Hepatocyte (in vitro differentiated cells): Measurements from ENCODE around the gene ZMIZ1. TPM values are rescaled to one million over a fixed set of nuclear protein-coding genes. Genes with fewer than 3 reads are reported as not detected.
A peak's percentile ranks its signal among the peaks of the same experiment; 100 is the strongest.

Experiments used
- DNase-seq: peaks from one replicate; pipeline ENCODE4 v3.0.0-alpha.2; 2016; ENCODE audit warnings: low spot score
- H2AFZ ChIP-seq: fragments of 200-600 bp; sonication (generic); 2 replicates; pipeline ENCODE4 v1.6.0; 2016; ENCODE audit warnings: antibody characterized with exemption, mild to moderate bottlenecking
- H3K27ac ChIP-seq: fragments of 200-600 bp; sonication (generic); 2 replicates; pipeline ENCODE4 v1.5.1; 2016; ENCODE audit warnings: mild to moderate bottlenecking
- H3K27me3 ChIP-seq: fragments of 200-600 bp; sonication (generic); 2 replicates; pipeline ENCODE4 v1.6.1; 2016
- H3K36me3 ChIP-seq: fragments of 200-600 bp; sonication (generic); replicated peaks from 2 replicates; pipeline ENCODE4 v1.5.1; 2016; ENCODE audit warnings: low read depth; ENCODE audit not compliant: insufficient read depth
- H3K4me1 ChIP-seq: fragments of 200-600 bp; sonication (generic); 2 replicates; pipeline ENCODE4 v1.5.1; 2016; ENCODE audit warnings: mild to moderate bottlenecking, moderate library complexity; ENCODE audit not compliant: insufficient read depth
- H3K4me2 ChIP-seq: fragments of 200-600 bp; sonication (generic); 2 replicates; pipeline ENCODE4 v1.6.0; 2016
- H3K4me3 ChIP-seq: fragments of 200-600 bp; sonication (generic); 2 replicates; pipeline ENCODE4 v1.5.1; 2016; ENCODE audit warnings: mild to moderate bottlenecking
- H3K79me2 ChIP-seq: fragments of 200-600 bp; sonication (generic); 2 replicates; pipeline ENCODE4 v1.6.0; 2017; ENCODE audit warnings: mild to moderate bottlenecking
- H3K9me2 ChIP-seq: fragments of 200-600 bp; sonication (generic); replicated peaks from 2 replicates; pipeline ENCODE4 v1.6.0; 2017; ENCODE audit warnings: mild to moderate bottlenecking; ENCODE audit not compliant: insufficient read depth
- H3K9me3 ChIP-seq: fragments of 200-600 bp; sonication (generic); 2 replicates; pipeline ENCODE4 v1.5.1; 2016; ENCODE audit warnings: low read depth, mild to moderate bottlenecking
- H4K20me1 ChIP-seq: fragments of 200-600 bp; sonication (generic); 2 replicates; pipeline ENCODE4 v1.6.0; 2016; ENCODE audit warnings: mild to moderate bottlenecking; ENCODE audit not compliant: insufficient read depth, poor library complexity, severe bottlenecking
- EZH2 ChIP-seq: fragments of 200-600 bp; sonication (generic); IDR thresholded peaks from 2 replicates; pipeline ENCODE4 v1.6.1; 2016; ENCODE audit warnings: antibody characterized with exemption, mild to moderate bottlenecking, borderline replicate concordance
- EZH2phosphoT487 ChIP-seq: fragments of 200-600 bp; sonication (generic); IDR thresholded peaks from one replicate; pipeline ENCODE4 v1.6.1; 2018; ENCODE audit warnings: antibody characterized with exemption, mild to moderate bottlenecking, low read depth, moderate library complexity; ENCODE audit not compliant: unreplicated experiment, severe bottlenecking
- WGBS: methylation state at CpG from one replicate; pipeline ENCODE4 v1.1.6; 2016; ENCODE audit warnings: low lambda C conversion rate; ENCODE audit errors: missing lambda C conversion rate; 5-methylcytosine and 5-hydroxymethylcytosine counted together
- polyA plus RNA-seq: library from polyadenylated mRNA; unstranded; fragments of >200 nt; fragmentation: Nextera tagmentation; extraction: Ambion mirVana; gene quantifications from 2 replicates; pipeline ENCODE4 v1.2.1, GENCODE V29; 2016
- total RNA-seq: library from RNA; depleted of rRNA; stranded (reverse); fragments of >200 nt; gene quantifications from 2 replicates; pipeline ENCODE4 v1.2.3, GENCODE V29; 2014
- TF ChIP-seq, protein P1 (sequence below): fragments of 200-600 bp; sonication (generic); IDR thresholded peaks from 2 replicates; pipeline ENCODE4 v1.5.1; 2016; ENCODE audit warnings: antibody characterized with exemption, mild to moderate bottlenecking; ENCODE audit not compliant: poor library complexity

Gene ZMIZ1
- total and polyA plus RNA-seq, 2 experiments from 2014 or later, result 30.9 to 32.4 TPM

DNA sequence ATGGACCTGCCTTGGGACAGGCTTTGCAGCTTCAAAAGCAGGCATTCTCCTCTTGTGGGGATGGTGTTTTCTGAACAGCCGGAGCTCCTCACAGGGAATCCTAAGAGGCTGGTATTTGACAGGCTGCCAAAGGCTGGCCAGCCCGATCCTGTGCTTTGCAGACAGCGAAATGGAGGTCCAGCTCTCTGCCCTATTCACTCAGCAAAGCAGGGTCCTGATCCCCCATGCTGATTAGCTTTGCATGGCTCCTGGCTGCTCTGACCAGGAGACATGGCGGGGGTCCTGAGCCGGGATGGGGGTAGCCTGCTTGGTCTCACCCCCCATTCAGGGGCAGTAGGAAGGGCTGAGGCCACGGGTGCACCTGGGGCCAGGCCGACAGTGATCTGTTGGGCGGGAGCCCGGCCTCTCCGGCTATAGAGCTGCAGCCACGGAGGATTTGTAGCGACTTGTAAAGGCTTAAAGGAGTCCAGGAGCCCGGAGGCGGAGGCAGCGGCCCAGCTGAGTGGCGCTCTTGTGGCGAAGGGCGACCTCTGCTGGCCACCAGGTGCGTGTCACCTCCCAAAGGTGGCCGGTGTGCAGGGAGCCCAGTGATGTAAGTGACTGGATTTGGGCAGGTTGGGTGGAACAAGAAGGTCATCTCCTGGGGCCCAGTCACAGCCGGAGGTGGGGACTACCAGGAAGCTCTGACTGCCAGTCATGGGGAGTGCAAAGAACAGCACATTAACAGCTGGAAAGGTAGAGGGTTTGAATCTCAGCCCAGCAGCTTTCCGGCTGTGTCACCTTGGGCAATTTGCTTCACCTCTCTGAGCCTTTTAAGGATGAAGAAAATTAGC lies 126.5 kb downstream of the ZMIZ1 start:
- TF ChIP-seq EZH2 (no peak), EZH2phosphoT487 (no peak)
- TF ChIP-seq, protein P1, sequence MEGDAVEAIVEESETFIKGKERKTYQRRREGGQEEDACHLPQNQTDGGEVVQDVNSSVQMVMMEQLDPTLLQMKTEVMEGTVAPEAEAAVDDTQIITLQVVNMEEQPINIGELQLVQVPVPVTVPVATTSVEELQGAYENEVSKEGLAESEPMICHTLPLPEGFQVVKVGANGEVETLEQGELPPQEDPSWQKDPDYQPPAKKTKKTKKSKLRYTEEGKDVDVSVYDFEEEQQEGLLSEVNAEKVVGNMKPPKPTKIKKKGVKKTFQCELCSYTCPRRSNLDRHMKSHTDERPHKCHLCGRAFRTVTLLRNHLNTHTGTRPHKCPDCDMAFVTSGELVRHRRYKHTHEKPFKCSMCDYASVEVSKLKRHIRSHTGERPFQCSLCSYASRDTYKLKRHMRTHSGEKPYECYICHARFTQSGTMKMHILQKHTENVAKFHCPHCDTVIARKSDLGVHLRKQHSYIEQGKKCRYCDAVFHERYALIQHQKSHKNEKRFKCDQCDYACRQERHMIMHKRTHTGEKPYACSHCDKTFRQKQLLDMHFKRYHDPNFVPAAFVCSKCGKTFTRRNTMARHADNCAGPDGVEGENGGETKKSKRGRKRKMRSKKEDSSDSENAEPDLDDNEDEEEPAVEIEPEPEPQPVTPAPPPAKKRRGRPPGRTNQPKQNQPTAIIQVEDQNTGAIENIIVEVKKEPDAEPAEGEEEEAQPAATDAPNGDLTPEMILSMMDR, result peak; percentile 97
- Histone ChIP-seq H3K4me1 (peaks cover 12% of the 10 kb centered on the region), H3K4me3 (no peak overlapping the region), H3K79me2 (peaks cover 60% of the 10 kb centered on the region), H3K9me3 (no peaks in the 10 kb centered on the region), H3K27me3 (no peaks in the 10 kb centered on the region), H3K36me3 (no peaks in the 10 kb centered on the region), H3K27ac (peak overlapping the region; percentile 66), H3K4me2 (peak overlapping the region; percentile 51), H2AFZ (no peak overlapping the region), H3K9me2 (no peaks in the 10 kb centered on the region), H4K20me1 (peaks cover 34% of the 10 kb centered on the region)
- peak; percentile 94 for DNase-seq
- 15% methylated on average over 22 of the region's 22 CpGs for WGBS

DNA sequence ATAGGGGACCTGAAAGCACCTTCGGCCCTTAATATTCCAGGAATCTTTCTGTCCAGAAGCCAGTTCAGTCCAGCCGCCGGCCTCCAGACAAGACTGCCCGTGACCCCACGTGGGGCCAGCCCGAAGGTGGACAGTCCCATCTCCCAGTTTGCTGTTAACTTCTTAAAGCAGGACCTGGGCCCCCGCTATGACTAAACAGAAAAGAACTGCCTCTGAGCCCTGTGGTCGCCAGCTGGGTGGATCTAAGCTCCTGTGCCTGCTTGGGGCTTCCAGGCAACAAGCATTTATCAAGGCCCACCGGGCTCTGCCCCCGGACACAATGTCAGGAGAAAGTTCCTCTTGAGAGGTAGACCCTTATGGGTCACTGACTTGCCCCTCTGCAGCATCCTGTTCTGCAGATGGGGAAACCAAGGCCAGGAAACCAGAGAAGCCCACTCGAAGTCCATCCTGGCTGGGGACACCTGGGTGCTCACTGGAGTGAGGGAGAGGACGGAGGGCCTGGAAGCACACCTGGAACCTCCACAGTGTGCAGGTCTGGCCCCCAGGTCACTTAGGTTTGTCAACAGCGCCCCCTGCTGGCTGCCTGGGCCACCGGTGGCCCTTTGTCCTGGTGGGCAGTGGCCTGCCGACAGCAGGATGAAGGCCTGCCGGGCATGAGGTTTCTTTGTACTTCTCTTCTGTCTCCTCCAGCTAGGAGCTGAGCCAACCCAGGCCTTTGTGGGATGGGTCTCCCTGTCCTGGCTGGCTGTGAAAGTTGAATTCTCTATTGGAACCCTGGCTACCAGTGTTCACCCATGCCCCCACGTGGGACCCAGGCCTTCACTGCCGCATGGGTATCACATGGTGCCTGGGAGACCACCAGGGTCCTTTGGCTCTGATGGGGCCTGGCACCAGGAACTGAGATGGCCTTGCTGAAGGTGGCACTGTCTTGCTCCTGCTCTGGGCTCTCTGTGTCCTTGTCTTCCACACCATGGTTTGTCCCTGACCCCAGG lies 128.0 kb downstream of the ZMIZ1 start:
- Histone ChIP-seq H4K20me1 (peaks cover 34% of the 10 kb centered on the region), H3K27ac (no peak overlapping the region), H3K4me1 (peaks cover 12% of the 10 kb centered on the region), H3K9me3 (no peaks in the 10 kb centered on the region), H3K9me2 (no peaks in the 10 kb centered on the region), H3K79me2 (peaks cover 57% of the 10 kb centered on the region), H3K4me3 (no peak overlapping the region), H3K36me3 (no peaks in the 10 kb centered on the region), H2AFZ (no peak overlapping the region), H3K4me2 (no peak overlapping the region), H3K27me3 (no peaks in the 10 kb centered on the region)
- peak; percentile 88 for DNase-seq
- 68% methylated on average over 18 of the region's 18 CpGs for WGBS
- TF ChIP-seq, protein P1, result peak; percentile 93
- TF ChIP-seq EZH2phosphoT487, result no peak

DNA sequence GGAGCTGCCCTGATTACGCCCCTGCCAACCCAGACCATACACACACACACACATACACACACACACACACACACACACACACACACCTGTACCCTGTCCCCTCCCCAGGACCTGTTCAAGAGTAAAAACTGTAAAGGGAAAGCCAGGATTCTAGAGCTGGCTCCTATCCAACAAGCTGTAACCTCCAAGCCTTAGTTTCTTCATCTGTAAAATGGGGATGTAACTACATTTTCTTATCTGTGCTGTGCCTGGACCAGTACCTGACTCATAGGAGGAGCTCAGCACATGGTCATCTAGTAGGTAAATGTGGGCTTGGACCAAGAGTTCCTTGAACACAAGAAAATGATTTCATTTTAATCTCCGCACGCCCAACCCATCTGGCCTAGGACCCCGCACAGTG lies 128.8 kb downstream of the ZMIZ1 start:
- 97% methylated on average over 4 of the region's 4 CpGs for WGBS
- H4K20me1 ChIP-seq, result peaks cover 36% of the 10 kb centered on the region

More for the DNA sequence above, 128.8 kb downstream of the ZMIZ1 start:
- Histone ChIP-seq H3K36me3 (no peaks in the 10 kb centered on the region), H3K4me1 (peaks cover 16% of the 10 kb centered on the region), H3K27me3 (no peaks in the 10 kb centered on the region), H3K4me2 (no peak overlapping the region), H3K79me2 (peaks cover 55% of the 10 kb centered on the region), H3K9me3 (no peaks in the 10 kb centered on the region), H3K9me2 (no peaks in the 10 kb centered on the region), H3K4me3 (no peak overlapping the region), H3K27ac (no peak overlapping the region), H2AFZ (no peak overlapping the region)
- TF ChIP-seq, protein P1, result no peak
- TF ChIP-seq EZH2 (no peak), EZH2phosphoT487 (no peak)
- no peak for DNase-seq
